ENCODE data around the gene ZNF586.

DNA sequence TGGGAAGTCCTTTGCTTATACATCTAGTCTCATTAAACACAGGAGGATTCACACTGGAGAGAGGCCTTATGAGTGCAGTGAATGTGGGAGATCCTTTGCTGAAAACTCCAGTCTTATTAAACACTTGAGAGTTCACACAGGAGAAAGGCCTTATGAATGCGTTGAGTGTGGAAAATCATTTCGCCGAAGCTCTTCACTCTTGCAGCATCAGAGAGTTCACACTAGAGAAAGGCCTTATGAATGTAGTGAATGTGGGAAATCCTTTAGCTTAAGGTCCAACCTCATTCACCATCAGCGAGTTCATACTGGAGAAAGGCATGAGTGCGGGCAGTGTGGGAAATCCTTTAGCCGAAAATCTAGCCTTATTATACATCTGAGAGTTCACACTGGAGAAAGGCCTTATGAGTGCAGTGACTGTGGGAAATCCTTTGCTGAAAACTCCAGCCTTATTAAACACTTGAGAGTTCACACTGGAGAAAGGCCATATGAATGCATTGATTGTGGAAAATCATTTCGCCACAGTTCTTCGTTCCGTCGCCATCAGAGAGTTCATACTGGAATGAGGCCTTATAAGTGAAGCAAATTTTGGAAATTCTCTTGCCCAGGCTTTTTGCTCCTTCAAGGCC, 9.9 kb downstream of the ZNF586 start:
- TF ChIP-seq, protein P1, sequence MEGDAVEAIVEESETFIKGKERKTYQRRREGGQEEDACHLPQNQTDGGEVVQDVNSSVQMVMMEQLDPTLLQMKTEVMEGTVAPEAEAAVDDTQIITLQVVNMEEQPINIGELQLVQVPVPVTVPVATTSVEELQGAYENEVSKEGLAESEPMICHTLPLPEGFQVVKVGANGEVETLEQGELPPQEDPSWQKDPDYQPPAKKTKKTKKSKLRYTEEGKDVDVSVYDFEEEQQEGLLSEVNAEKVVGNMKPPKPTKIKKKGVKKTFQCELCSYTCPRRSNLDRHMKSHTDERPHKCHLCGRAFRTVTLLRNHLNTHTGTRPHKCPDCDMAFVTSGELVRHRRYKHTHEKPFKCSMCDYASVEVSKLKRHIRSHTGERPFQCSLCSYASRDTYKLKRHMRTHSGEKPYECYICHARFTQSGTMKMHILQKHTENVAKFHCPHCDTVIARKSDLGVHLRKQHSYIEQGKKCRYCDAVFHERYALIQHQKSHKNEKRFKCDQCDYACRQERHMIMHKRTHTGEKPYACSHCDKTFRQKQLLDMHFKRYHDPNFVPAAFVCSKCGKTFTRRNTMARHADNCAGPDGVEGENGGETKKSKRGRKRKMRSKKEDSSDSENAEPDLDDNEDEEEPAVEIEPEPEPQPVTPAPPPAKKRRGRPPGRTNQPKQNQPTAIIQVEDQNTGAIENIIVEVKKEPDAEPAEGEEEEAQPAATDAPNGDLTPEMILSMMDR (conservative IDR thresholded peaks at IDR 0.05; ENCODE audit: low read depth in 2 of 2) = no peak
- TF ChIP-seq, protein P2, sequence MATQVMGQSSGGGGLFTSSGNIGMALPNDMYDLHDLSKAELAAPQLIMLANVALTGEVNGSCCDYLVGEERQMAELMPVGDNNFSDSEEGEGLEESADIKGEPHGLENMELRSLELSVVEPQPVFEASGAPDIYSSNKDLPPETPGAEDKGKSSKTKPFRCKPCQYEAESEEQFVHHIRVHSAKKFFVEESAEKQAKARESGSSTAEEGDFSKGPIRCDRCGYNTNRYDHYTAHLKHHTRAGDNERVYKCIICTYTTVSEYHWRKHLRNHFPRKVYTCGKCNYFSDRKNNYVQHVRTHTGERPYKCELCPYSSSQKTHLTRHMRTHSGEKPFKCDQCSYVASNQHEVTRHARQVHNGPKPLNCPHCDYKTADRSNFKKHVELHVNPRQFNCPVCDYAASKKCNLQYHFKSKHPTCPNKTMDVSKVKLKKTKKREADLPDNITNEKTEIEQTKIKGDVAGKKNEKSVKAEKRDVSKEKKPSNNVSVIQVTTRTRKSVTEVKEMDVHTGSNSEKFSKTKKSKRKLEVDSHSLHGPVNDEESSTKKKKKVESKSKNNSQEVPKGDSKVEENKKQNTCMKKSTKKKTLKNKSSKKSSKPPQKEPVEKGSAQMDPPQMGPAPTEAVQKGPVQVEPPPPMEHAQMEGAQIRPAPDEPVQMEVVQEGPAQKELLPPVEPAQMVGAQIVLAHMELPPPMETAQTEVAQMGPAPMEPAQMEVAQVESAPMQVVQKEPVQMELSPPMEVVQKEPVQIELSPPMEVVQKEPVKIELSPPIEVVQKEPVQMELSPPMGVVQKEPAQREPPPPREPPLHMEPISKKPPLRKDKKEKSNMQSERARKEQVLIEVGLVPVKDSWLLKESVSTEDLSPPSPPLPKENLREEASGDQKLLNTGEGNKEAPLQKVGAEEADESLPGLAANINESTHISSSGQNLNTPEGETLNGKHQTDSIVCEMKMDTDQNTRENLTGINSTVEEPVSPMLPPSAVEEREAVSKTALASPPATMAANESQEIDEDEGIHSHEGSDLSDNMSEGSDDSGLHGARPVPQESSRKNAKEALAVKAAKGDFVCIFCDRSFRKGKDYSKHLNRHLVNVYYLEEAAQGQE (IDR thresholded peaks at IDR 0.05; ENCODE audit: unreplicated experiment) = no peak
- no peak for TF ChIP-seq POLR2AphosphoS5 (IDR thresholded peaks at IDR 0.05; ENCODE audit: low read depth)
- TF ChIP-seq EZH2 (IDR thresholded peaks at IDR 0.05; ENCODE audit: low read depth, unreplicated experiment) = no peak
- TF ChIP-seq EZH2phosphoT487 (IDR thresholded peaks at IDR 0.05; ENCODE audit: unreplicated experiment) = no peak
- no peak for TF ChIP-seq CREB1 (CRISPR knock-in tag; IDR thresholded peaks at IDR 0.05; ENCODE audit: low read depth)
- no peak for TF ChIP-seq NANOG (IDR thresholded peaks at IDR 0.05; ENCODE audit: borderline replicate concordance)
- TF ChIP-seq, protein P3, sequence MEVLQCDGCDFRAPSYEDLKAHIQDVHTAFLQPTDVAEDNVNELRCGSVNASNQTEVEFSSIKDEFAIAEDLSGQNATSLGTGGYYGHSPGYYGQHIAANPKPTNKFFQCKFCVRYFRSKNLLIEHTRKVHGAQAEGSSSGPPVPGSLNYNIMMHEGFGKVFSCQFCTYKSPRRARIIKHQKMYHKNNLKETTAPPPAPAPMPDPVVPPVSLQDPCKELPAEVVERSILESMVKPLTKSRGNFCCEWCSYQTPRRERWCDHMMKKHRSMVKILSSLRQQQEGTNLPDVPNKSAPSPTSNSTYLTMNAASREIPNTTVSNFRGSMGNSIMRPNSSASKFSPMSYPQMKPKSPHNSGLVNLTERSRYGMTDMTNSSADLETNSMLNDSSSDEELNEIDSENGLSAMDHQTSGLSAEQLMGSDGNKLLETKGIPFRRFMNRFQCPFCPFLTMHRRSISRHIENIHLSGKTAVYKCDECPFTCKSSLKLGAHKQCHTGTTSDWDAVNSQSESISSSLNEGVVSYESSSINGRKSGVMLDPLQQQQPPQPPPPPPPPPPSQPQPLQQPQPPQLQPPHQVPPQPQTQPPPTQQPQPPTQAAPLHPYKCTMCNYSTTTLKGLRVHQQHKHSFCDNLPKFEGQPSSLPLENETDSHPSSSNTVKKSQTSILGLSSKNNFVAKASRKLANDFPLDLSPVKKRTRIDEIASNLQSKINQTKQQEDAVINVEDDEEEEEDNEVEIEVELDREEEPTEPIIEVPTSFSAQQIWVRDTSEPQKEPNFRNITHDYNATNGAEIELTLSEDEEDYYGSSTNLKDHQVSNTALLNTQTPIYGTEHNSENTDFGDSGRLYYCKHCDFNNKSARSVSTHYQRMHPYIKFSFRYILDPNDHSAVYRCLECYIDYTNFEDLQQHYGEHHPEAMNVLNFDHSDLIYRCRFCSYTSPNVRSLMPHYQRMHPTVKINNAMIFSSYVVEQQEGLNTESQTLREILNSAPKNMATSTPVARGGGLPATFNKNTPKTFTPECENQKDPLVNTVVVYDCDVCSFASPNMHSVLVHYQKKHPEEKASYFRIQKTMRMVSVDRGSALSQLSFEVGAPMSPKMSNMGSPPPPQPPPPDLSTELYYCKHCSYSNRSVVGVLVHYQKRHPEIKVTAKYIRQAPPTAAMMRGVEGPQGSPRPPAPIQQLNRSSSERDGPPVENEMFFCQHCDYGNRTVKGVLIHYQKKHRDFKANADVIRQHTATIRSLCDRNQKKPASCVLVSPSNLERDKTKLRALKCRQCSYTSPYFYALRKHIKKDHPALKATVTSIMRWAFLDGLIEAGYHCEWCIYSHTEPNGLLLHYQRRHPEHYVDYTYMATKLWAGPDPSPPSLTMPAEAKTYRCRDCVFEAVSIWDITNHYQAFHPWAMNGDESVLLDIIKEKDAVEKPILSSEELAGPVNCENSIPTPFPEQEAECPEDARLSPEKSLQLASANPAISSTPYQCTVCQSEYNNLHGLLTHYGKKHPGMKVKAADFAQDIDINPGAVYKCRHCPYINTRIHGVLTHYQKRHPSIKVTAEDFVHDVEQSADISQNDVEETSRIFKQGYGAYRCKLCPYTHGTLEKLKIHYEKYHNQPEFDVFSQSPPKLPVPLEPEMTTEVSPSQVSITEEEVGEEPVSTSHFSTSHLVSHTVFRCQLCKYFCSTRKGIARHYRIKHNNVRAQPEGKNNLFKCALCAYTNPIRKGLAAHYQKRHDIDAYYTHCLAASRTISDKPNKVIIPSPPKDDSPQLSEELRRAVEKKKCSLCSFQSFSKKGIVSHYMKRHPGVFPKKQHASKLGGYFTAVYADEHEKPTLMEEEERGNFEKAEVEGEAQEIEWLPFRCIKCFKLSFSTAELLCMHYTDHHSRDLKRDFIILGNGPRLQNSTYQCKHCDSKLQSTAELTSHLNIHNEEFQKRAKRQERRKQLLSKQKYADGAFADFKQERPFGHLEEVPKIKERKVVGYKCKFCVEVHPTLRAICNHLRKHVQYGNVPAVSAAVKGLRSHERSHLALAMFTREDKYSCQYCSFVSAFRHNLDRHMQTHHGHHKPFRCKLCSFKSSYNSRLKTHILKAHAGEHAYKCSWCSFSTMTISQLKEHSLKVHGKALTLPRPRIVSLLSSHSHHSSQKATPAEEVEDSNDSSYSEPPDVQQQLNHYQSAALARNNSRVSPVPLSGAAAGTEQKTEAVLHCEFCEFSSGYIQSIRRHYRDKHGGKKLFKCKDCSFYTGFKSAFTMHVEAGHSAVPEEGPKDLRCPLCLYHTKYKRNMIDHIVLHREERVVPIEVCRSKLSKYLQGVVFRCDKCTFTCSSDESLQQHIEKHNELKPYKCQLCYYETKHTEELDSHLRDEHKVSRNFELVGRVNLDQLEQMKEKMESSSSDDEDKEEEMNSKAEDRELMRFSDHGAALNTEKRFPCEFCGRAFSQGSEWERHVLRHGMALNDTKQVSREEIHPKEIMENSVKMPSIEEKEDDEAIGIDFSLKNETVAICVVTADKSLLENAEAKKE (CRISPR knock-in tag; IDR thresholded peaks at IDR 0.05) = no peak
- TF ChIP-seq ZNF331 (CRISPR knock-in tag; IDR thresholded peaks at IDR 0.05; ENCODE audit: low read depth) = no peak
- no peak for TF ChIP-seq JUNB (IDR thresholded peaks at IDR 0.05; ENCODE audit: unreplicated experiment)
